DOHH2 (cell line): ENCODE data around the gene ANKRD6.
"Not testable (repeated sequence)": the region's sequence is repeated elsewhere in the genome, so short reads cannot be mapped to it uniquely, and the experiment has no call there.

Experiments
- H3F3A ChIP-seq: fragments of 200-600 bp; sonication (generic), shearing (Covaris generic); 2 replicates; pipeline ENCODE4 v1.6.0; 2016; ENCODE audit warnings: antibody characterized with exemption, mild to moderate bottlenecking; ENCODE audit not compliant: control insufficient read depth, insufficient read depth
- H3K27ac ChIP-seq: fragments of 200-600 bp; sonication (generic); 2 replicates; pipeline ENCODE4 v1.5.1; 2014; ENCODE audit warnings: low read depth, mild to moderate bottlenecking, low read length, moderate library complexity
- H3K27me3 ChIP-seq: fragments of 200-600 bp; sonication (generic); 2 replicates; pipeline ENCODE4 v1.6.1; 2014; ENCODE audit warnings: mild to moderate bottlenecking, low read length, mixed read lengths; ENCODE audit not compliant: control insufficient read depth
- H3K36me3 ChIP-seq: fragments of 200-600 bp; sonication (generic); 2 replicates; pipeline ENCODE4 v1.6.1; 2014; ENCODE audit warnings: mild to moderate bottlenecking, low read length, moderate library complexity, mixed read lengths; ENCODE audit not compliant: control insufficient read depth
- H3K4me1 ChIP-seq: fragments of 200-600 bp; sonication (generic); 2 replicates; pipeline ENCODE4 v1.6.1; 2014; ENCODE audit warnings: mild to moderate bottlenecking, low read length, mixed read lengths; ENCODE audit not compliant: control insufficient read depth
- H3K4me2 ChIP-seq: fragments of 200-600 bp; sonication (generic); 2 replicates; pipeline ENCODE4 v1.6.0; 2014; ENCODE audit warnings: mild to moderate bottlenecking, low read length, moderate library complexity
- H3K4me3 ChIP-seq: fragments of 200-600 bp; sonication (generic); 2 replicates; pipeline ENCODE4 v1.5.1; 2014; ENCODE audit warnings: mild to moderate bottlenecking, low read length, mixed read lengths
- H3K79me2 ChIP-seq: fragments of 200-600 bp; sonication (generic); 2 replicates; pipeline ENCODE4 v1.6.1; 2014; ENCODE audit warnings: mild to moderate bottlenecking, low read length, mixed read lengths; ENCODE audit not compliant: control insufficient read depth
- H3K9me2 ChIP-seq: fragments of 200-600 bp; sonication (generic); replicated peaks from 2 replicates; pipeline ENCODE4 v1.6.1; 2014; ENCODE audit warnings: mild to moderate bottlenecking, low read length, mixed read lengths; ENCODE audit not compliant: control insufficient read depth
- H3K9me3 ChIP-seq: fragments of 200-600 bp; sonication (generic); 2 replicates; pipeline ENCODE4 v1.6.1; 2014; ENCODE audit warnings: antibody characterized with exemption, low read length, mixed read lengths; ENCODE audit not compliant: control insufficient read depth, insufficient read depth
- H4K20me1 ChIP-seq: fragments of 200-600 bp; sonication (generic); 2 replicates; pipeline ENCODE4 v1.6.0; 2014; ENCODE audit warnings: low read depth, mild to moderate bottlenecking, antibody characterized with exemption, low read length, moderate library complexity; ENCODE audit not compliant: control insufficient read depth, insufficient read depth
- CTCF ChIP-seq: fragments of 200-600 bp; sonication (generic); IDR thresholded peaks from one replicate; pipeline ENCODE4 v1.5.1; 2014; ENCODE audit warnings: antibody characterized with exemption, mild to moderate bottlenecking, low read depth, low read length; ENCODE audit not compliant: poor library complexity, severe bottlenecking
- EZH2phosphoT487 ChIP-seq: fragments of 200-600 bp; sonication (generic); IDR thresholded peaks from 2 replicates; pipeline ENCODE4 v1.6.1; 2017; ENCODE audit warnings: borderline replicate concordance, mild to moderate bottlenecking, antibody characterized with exemption, low read length, moderate library complexity, mixed read lengths

Gene ANKRD6

GRCh38 chr6:89640804-89641203, 207.9 kb downstream of the ANKRD6 start:
- Histone ChIP-seq H3K9me3 (no peaks in the 10 kb centered on the region), H3K9me2 (no peaks in the 10 kb centered on the region), H4K20me1 (no peaks in the 10 kb centered on the region), H3K27me3 (no peaks in the 10 kb centered on the region), H3K4me3 (no peak overlapping the region), H3K79me2 (peaks cover 27% of the 10 kb centered on the region), H3K4me2 (no peak overlapping the region), H3K4me1 (peaks cover 14% of the 10 kb centered on the region), H3K27ac (no peak overlapping the region), H3F3A (peaks cover 4% of the 10 kb centered on the region; the same call in 1 of the 2 replicates), H3K36me3 (peaks cover 53% of the 10 kb centered on the region)
- TF ChIP-seq EZH2phosphoT487 (no peak), CTCF (no peak)

GRCh38 chr6:89641581-89641980, 208.6 kb downstream of the ANKRD6 start:
- not testable (repeated sequence) for H3K27me3 ChIP-seq, H3K9me2 ChIP-seq, H3K9me3 ChIP-seq, H3F3A ChIP-seq, H3K27ac ChIP-seq, H3K4me3 ChIP-seq, H3K4me2 ChIP-seq, H4K20me1 ChIP-seq
- H3K4me1 ChIP-seq: peaks cover 14% of the 10 kb centered on the region
- peaks cover 27% of the 10 kb centered on the region for H3K79me2 ChIP-seq
- H3K36me3 ChIP-seq: peaks cover 53% of the 10 kb centered on the region

- no peaks in the 10 kb centered on the region for H3K9me3 ChIP-seq
- H3K27ac ChIP-seq: no peak overlapping the region
- H3F3A ChIP-seq: peaks cover 4% of the 10 kb centered on the region; the same call in 1 of the 2 replicates
- H3K4me3 ChIP-seq: no peak overlapping the region
- H3K27me3 ChIP-seq: no peaks in the 10 kb centered on the region
- TF ChIP-seq EZH2phosphoT487: no peak
- TF ChIP-seq CTCF: no peak
- no peak overlapping the region for H3K4me2 ChIP-seq
- peaks cover 18% of the 10 kb centered on the region for H3K79me2 ChIP-seq
- H3K4me1 ChIP-seq: peaks cover 8% of the 10 kb centered on the region
- no peaks in the 10 kb centered on the region for H4K20me1 ChIP-seq
- H3K36me3 ChIP-seq: peaks cover 58% of the 10 kb centered on the region
- H3K9me2 ChIP-seq: no peaks in the 10 kb centered on the region
These were observed 210.0 kb downstream of the ANKRD6 start for GRCh38 chr6:89642956-89643355.

GRCh38 chr6:89643406-89643805, 210.5 kb downstream of the ANKRD6 start:
- Histone ChIP-seq H3K36me3 (peaks cover 60% of the 10 kb centered on the region), H3K4me2 (no peak overlapping the region), H3F3A (peaks cover 4% of the 10 kb centered on the region; the same call in 1 of the 2 replicates), H3K27me3 (no peaks in the 10 kb centered on the region), H3K79me2 (peaks cover 14% of the 10 kb centered on the region), H3K27ac (no peak overlapping the region), H3K4me1 (peaks cover 8% of the 10 kb centered on the region), H4K20me1 (no peaks in the 10 kb centered on the region), H3K4me3 (no peak overlapping the region), H3K9me3 (no peaks in the 10 kb centered on the region), H3K9me2 (no peaks in the 10 kb centered on the region)
- TF ChIP-seq EZH2phosphoT487 (no peak), CTCF (no peak)
